ENCODE results near the gene KLHL29.

GRCh38 chr2:23684395-23685176 lies 299.6 kb downstream of the KLHL29 start:
- no peak for TF ChIP-seq EZH2 (optimal IDR thresholded peaks at IDR 0.05; ENCODE audit: low read depth, low read length)
- no peak for TF ChIP-seq CTCF (IDR thresholded peaks at IDR 0.05; ENCODE audit: low read length)
- TF ChIP-seq EZH2phosphoT487 (IDR thresholded peaks at IDR 0.05; ENCODE audit: low read length), result no peak
